NCI-H510A treated with DMSO at 0.1 percent for 48 hours (cell line): Measurements from ENCODE around the gene NCLN.
"Not testable (repeated sequence)": the region's sequence is repeated elsewhere in the genome, so short reads cannot be mapped to it uniquely, and the experiment has no call there.

Source experiments
- DNase-seq: peaks from one replicate; lab custom pipeline; 2025; lab: John Stamatoyannopoulos, UW

Gene NCLN

DNA sequence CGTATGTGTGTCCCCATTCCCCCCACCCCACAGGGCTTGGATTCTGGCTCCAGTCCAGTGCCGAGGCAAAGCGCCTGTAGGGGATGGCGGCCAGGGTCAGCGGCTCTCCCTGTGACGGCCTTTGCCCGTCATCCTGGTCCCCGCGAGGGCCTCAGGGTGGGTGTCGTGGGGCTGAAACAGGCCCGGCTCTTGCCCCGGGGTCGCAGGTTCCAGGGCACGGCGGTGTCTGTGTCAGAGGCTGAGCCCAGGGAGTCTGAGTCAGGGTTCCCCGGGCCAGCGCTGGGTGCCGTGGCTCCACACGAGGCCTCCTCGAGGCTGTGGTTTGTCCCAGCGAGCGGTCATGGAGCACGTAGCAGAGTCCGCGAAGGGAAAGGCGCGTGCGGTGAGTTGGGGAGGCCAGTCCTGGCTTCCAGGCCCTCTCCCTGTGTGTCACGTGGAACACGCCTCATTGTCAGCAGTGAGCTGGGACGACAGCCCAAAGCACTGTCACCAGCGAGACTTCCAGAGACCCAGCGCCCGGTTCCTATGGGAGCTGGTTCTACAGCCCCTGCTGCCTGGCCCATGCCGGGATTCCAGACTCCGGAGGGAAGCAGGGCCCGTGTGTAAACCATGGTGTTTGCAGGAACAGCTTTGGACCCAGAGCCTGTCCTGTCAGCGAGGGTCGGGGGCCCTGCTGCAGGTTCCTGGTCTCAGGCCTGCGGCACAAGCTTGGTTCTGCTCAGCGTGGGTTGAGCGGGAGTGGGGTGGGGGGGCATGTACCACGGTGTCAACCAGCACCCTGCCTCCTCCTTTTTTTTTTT is 13.4 kb downstream of the NCLN start:
- DNase-seq, result no peak

- DNase-seq, result no peak
These were observed 15.5 kb downstream of the NCLN start for GRCh38 chr19:3201072-3201700.

DNA sequence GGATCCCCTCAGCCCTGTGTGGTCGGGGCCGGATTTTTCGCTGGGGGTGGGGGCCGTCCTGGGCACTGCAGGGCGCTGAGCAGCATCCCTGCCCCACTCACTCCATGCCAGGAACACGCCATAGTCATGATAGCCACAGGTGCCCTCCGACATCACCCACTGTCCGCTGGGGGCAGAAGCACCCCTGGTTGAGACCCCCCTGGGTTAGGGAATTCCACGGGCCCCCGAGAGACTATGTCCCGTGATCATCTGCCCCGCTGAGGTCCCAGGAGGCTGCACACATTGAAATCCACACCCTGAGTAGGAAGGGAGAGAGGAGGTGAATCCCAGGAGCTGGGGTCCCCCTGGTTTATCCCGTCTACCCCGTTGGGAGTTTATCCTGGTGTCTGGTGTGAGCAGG is 16.2 kb downstream of the NCLN start:
- no peak for DNase-seq

- DNase-seq, result no peak
These were observed 16.6 kb downstream of the NCLN start for GRCh38 chr19:3202346-3202745.

DNA sequence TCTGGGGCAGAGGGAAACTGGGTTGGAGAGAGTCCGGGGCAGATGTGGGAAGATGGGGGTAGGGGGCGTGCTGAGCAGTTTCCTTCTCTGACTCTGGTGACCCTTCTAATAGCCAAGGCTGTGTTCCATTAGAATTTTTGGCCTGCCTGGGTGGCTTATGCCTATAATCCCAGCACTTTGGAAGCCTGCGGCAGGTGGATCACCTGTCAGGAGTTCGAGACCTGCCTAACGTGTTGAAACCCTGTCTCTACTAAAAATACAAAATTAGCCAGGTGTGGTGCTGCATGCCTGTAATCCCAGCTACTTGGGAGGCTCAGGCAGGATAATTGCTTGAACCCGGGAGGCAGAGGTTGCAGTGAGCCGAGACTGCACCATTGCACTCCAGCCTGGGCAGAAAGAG is 17.2 kb downstream of the NCLN start:
- DNase-seq, result not testable (repeated sequence)

DNA sequence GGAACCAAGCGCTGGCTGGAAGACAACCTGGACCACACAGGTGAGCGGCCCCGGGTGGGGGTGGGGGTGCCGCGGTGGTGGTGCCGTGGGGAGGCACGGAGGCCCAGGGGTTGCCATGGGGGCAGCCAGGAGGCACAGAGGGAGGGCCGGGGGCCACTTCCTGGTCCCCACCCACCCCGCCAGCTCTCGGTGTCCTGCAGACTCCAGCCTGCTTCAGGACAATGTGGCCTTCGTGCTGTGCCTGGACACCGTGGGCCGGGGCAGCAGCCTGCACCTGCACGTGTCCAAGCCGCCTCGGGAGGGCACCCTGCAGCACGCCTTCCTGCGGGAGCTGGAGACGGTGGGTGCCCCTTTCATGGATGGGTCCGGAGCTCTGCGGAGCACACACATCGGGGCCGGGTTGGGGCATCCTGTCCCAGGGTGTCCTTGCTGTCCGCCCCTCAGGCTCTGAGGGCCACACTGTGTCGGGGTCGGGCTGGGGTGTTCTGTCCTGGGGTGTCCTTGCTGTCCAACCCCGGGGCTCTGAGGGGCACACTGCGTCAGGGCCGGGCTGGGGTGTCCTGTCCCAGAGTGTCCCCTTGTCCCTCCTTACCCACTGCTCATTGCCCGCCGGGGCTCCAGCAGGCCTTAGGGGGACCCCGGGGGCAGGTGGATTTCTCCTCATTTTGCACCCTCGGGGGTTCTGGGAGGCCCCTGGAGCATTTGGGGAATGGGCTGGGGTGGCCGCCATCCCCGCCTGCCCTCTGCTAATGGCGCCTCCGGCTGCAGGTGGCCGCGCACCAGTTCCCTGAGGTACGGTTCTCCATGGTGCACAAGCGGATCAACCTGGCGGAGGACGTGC is 18.3 kb downstream of the NCLN start:
- no peak for DNase-seq

DNA sequence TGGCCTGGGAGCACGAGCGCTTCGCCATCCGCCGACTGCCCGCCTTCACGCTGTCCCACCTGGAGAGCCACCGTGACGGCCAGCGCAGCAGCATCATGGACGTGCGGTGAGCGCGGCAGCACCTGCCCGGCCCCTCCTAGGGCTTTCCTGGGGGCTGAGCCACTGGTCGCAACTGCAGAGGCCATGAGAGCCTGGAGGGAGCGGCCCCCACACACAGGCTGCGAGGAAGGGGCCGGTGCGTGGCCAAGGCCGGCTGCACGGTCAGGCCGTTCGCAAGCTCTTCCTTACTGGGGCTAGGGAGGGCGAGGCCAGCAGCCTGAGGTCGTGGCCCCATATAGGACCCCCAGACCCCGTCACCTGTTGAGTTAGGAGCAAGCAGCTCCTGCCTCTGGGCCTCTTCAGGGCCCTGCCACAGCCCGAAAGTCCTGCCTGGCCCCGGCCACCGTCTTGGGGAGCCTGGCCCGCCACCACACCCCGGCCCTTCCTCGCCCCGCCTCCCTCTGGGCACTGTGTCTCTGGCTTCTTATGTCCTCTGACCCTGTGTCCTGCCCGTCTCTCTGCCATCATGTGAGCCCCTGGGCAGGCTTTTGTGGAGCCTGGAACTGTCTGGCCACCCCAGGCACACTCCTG is 19.0 kb downstream of the NCLN start:
- no peak for DNase-seq

DNA sequence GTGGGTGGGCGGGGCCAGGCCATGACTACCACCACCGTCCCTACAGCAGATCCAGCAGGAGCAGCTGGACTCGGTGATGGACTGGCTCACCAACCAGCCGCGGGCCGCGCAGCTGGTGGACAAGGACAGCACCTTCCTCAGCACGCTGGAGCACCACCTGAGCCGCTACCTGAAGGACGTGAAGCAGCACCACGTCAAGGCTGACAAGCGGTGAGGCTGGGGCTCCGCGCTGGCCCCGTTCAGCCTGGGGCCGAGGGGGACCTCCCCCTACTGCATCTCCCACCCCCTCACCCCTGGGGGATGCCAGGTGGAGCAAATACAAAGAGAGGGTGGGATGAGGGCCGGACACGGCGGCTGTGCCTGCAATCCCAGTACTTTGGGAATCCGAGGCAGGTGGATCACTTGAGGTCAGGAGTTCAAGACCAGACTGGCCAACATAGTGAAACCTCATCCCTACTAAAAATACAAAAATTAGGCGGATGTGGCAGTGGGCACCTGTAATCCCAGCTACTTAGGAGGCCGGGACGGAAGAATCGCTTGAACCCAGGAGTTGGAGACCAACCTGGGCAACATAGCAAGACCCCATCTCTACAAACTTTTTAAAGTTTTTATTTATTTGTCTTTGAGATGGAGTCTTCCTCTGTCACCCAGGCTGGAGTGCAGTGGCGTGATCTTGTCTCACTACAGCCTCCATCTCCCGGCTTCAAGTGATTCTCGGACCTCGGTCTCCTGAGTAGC is 20.7 kb downstream of the NCLN start:
- no peak for DNase-seq

- DNase-seq, result no peak
These were observed 21.9 kb downstream of the NCLN start for GRCh38 chr19:3207461-3208242.

- DNase-seq, result no peak
These were observed 22.8 kb downstream of the NCLN start for GRCh38 chr19:3208317-3209207.

DNA sequence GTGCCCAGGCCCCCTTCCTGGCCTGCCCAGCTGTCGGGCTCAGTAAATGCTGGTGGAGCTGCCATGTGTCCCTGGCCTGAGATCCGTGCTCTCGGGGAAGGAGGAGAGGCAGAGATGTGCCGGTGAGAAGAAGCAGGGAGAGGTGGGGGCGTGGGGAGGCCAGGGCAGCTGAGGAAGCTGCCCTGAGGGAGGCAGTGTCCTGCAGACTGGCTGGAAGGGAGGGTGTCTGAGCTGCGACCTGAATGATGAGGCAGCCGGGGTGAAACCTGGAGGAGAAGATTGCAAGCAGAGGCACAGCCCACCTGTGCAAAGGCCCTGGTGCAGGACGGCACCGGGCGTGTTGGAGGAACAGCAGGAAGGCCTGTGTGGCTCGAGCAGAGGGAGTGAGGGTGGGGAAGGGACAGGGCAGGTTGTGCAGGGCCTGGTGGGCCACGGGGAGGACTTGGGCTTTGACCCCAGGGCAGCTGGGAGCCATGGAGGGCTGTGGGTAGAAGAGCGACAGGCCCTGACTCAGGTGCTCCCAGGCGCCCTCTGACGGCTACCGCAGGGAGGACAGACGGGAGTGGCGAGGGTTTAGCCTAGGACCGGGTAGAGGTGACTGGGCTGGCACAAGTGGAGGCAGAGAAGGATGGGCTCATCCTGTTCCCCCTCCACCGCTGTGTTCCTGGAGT is 24.8 kb downstream of the NCLN start:
- DNase-seq, result no peak

GRCh38 chr19:3211191-3211590 is 25.5 kb downstream of the NCLN start:
- no peak for DNase-seq

- no peak for DNase-seq
These were observed 27.4 kb downstream of the NCLN start for GRCh38 chr19:3213159-3213558.

- no peak for DNase-seq
These were observed 31.1 kb downstream of the NCLN start for GRCh38 chr19:3216874-3217273.

DNA sequence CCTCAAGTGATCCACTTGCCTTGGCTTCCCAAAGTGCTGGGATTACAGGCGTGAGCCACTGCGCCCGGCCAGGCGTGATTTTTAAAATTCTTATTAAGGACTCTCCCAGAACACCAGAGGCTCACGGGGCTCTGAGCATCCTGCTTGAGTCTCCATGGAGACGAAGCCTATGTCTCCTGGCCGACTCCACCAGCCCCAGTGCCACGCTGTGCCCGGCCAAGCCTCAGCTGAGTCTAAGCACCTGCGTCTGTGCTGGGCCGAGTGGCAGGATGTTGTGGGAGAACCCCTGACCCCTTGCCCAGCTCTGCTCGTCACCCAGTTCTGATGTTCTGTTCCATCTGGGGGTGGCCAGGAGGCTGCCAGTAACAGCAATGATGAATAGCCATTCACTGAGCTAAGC is 34.8 kb downstream of the NCLN start:
- DNase-seq, result no peak

DNA sequence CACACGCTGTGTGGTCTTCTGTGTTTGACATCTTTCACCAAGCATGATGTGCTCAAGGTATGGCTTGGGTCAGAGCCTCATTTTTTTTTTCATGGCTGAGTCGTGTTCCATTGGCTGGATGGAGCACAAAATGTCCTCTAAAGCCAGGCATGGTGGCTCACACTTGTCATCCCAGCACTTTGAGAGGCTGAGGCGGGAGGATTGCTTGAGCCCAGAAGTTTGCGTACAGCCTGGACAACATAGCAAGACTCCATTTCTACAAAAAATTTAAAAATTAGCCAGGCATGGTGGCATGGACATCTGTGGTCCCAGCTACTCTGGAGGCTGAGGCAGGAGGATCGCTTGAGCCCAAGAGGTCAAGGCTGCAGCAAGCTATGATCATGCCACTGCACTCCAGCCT is 35.8 kb downstream of the NCLN start:
- DNase-seq, result not testable (repeated sequence)

GRCh38 chr19:3222709-3223108 is 37.0 kb downstream of the NCLN start:
- no peak for DNase-seq

DNA sequence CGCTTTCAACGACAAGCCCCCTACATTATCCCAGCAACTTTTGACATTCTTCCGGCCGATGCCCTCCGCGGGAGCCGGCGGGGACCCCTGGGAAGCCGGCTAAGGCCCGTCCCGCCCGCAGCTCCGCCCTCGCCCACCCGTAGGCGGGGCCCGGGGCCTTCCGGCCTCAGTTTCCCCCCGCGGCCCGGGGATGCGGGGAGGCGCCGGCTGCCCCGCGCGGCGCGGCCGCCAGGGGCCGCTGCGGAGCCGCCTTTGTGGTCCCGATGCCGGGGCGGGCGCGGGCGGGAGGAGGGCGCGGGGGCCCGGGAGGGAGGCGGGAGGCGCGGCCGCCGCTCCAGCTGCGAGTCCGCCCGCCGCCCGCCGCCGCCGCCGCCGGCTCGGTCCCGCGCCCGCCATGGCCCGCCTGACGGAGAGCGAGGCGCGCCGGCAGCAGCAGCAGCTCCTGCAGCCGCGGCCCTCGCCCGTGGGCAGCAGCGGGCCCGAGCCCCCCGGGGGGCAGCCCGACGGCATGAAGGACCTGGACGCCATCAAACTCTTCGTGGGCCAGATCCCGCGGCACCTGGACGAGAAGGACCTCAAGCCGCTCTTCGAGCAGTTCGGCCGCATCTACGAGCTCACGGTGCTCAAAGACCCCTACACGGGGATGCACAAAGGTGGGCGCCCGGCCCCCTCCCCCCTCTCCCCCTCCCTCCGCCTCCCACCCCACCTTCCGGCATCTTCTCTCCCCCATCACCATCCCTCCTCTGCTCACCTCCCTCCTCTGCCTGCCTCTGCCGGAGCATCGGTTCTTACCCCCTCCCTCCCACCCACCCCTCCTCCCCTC is 38.8 kb downstream of the NCLN start, which contains the start of gene CELF5:
Gene CELF5, plus strand, starts transcription at position 316 of the 823 bp plus-strand sequence. Its CDS starts 79 bp downstream, at position 395.
- DNase-seq, result peak; percentile 20
